Fibroblast of lung (primary cell): ENCODE measurements around the gene FCMR.

Source experiments
- EZH2 ChIP-seq: IDR thresholded peaks from 2 replicates; pipeline ENCODE4 v1.5.1; 2012; ENCODE audit warnings: low read length, control low read depth, mild to moderate bottlenecking; ENCODE audit errors: missing control alignments
- TF ChIP-seq, protein P1 (sequence below), 2 donors: IDR thresholded peaks in 1 of 2; conservative IDR thresholded peaks in 1 of 2; 1 replicate in 1 of 2; 2 replicates in 1 of 2; pipeline ENCODE4 v1.5.1; 2011 to 2012; ENCODE audit warnings: low read length in 2 of 2, control low read depth in 1 of 2, inconsistent platforms in 1 of 2, low read depth in 1 of 2, mild to moderate bottlenecking in 1 of 2

DNA sequence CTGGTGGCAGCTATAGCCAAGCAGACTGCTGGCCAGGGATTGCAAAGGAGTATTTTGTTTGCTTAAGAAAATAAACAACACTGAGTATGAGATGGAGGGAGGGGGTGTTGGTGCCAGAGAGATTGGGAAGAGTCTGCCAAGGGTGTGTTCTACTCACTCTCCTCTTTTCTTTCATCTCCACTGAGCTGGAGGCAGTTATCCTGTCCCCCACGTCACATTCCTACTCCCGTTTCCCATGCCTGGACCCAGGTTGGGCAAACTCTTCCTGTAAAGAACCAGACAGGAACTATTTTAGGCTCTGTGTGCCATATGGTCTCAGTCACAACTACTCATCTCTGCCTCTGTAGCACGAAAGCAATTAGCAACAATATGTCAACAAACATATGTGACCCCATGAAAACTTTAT, 25.9 kb downstream of the FCMR start:
- TF ChIP-seq, protein P1, sequence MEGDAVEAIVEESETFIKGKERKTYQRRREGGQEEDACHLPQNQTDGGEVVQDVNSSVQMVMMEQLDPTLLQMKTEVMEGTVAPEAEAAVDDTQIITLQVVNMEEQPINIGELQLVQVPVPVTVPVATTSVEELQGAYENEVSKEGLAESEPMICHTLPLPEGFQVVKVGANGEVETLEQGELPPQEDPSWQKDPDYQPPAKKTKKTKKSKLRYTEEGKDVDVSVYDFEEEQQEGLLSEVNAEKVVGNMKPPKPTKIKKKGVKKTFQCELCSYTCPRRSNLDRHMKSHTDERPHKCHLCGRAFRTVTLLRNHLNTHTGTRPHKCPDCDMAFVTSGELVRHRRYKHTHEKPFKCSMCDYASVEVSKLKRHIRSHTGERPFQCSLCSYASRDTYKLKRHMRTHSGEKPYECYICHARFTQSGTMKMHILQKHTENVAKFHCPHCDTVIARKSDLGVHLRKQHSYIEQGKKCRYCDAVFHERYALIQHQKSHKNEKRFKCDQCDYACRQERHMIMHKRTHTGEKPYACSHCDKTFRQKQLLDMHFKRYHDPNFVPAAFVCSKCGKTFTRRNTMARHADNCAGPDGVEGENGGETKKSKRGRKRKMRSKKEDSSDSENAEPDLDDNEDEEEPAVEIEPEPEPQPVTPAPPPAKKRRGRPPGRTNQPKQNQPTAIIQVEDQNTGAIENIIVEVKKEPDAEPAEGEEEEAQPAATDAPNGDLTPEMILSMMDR (conservative IDR thresholded peaks at IDR 0.05 in 1 of 2, IDR thresholded peaks at IDR 0.05 in 1 of 2; ENCODE audit: low read depth in 1 of 2, low read length in 2 of 2), result no peak
- TF ChIP-seq EZH2, result no peak
